ENCODE data around the gene WDFY2. TPM values are rescaled to one million over a fixed set of nuclear protein-coding genes. Genes with fewer than 3 reads are reported as not detected.

The WDFY2 gene
- total and polyA plus RNA-seq, 10 of the 15 experiments (the other 5 are each of a cell fraction or from before 2014, with no cell fraction given): 2.1 to 13.0 (median 8.1) TPM

DNA sequence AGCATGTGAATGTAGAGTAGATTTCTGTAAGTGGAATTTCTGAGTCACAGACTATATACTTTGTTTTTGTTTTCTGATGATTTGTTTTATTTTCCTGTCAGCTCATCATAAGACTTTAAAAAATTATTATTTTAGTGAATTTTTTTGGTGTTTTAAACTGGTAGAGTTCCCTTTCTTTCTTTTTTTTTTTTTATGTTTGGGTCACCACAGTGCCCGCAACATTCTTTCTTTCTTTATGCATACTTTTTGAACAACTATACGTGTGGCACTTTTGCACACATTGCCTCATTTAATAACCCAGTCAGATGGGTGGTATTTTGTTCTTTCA, 46.0 kb downstream of the WDFY2 start:
- H3K9ac ChIP-seq (ENCODE audit: control insufficient read depth, insufficient read depth, low read length): no peak overlapping the region
- ChIA-PET SMC1A (ENCODE audit: uncharacterized antibody, unreplicated experiment) (interaction anchor here (0.6 to 1.8 kb wide), 3 partner anchors 17 to 67 kb away, joined by 3 to 4 read pairs (median 3); no protein-coding TSS in a partner anchor), CTCF (interaction anchor here (0.6 to 1.0 kb wide), 3 partner anchors 11 to 185 kb away, joined by 3 to 4 read pairs (median 3); no protein-coding TSS in a partner anchor), POLR2A (interaction anchor here (0.6 to 1.0 kb wide), 3 partner anchors 12 to 167 kb away, joined by 3 to 6 read pairs (median 3); no protein-coding TSS in a partner anchor), RAD21 (ENCODE audit: unreplicated experiment) (interaction anchor here (0.6 to 1.3 kb wide), 3 partner anchors 16 to 334 kb away, joined by 3 read pairs; no protein-coding TSS in a partner anchor)
- no peak for FAIRE-seq
- in situ Hi-C loops (cut with MboI) (no loop called here), intact Hi-C loops (cut with micrococcal nuclease; ENCODE audit: unreplicated experiment) (no loop called here)
- BruUV-seq (replicated peaks): no TSS peak
- H3K4me2 ChIP-seq (ENCODE audit: control insufficient read depth, insufficient read depth): no peak overlapping the region
- peaks cover 5% of the 10 kb centered on the region for H3K79me2 ChIP-seq (ENCODE audit: control insufficient read depth, insufficient read depth, low read length)
- H3K36me3 ChIP-seq (ENCODE audit: control insufficient read depth in 2 of 2, insufficient read depth in 2 of 2, low read length in 1 of 2): no peaks in the 10 kb centered on the region
- no peaks in the 10 kb centered on the region for H4K20me1 ChIP-seq (ENCODE audit: control insufficient read depth, insufficient read depth)
- H2AFZ ChIP-seq (ENCODE audit: control insufficient read depth, low read depth, low read length): no peak overlapping the region
- H3K4me1 ChIP-seq (ENCODE audit: control insufficient read depth, insufficient read depth, low read length): peaks cover under 1% of the 10 kb centered on the region; the same call in 1 of the 2 replicates
- TF ChIP-seq, protein P1, sequence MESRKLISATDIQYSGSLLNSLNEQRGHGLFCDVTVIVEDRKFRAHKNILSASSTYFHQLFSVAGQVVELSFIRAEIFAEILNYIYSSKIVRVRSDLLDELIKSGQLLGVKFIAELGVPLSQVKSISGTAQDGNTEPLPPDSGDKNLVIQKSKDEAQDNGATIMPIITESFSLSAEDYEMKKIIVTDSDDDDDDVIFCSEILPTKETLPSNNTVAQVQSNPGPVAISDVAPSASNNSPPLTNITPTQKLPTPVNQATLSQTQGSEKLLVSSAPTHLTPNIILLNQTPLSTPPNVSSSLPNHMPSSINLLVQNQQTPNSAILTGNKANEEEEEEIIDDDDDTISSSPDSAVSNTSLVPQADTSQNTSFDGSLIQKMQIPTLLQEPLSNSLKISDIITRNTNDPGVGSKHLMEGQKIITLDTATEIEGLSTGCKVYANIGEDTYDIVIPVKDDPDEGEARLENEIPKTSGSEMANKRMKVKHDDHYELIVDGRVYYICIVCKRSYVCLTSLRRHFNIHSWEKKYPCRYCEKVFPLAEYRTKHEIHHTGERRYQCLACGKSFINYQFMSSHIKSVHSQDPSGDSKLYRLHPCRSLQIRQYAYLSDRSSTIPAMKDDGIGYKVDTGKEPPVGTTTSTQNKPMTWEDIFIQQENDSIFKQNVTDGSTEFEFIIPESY (IDR thresholded peaks at IDR 0.05): no peak
- no peak for DNase-seq (ENCODE audit: low read depth, low spot score)
- no peaks in the 10 kb centered on the region for H3K27me3 ChIP-seq (replicated peaks in 1 of 2; ENCODE audit: control insufficient read depth in 2 of 2, insufficient read depth in 2 of 2, low read length in 1 of 2)
- H3K4me3 ChIP-seq: no peak overlapping the region
- H3K9me3 ChIP-seq (replicated peaks; ENCODE audit: control insufficient read depth, insufficient read depth, low read length): no peaks in the 10 kb centered on the region
- WGBS (ENCODE audit: insufficient coverage, insufficient replicate concordance, low lambda C conversion rate, missing lambda C conversion rate): 92% methylated on average over 2 of the region's 2 CpGs
- no peak overlapping the region for H3K27ac ChIP-seq (ENCODE audit: control insufficient read depth, insufficient read depth)
- ATAC-seq: no peak

DNA sequence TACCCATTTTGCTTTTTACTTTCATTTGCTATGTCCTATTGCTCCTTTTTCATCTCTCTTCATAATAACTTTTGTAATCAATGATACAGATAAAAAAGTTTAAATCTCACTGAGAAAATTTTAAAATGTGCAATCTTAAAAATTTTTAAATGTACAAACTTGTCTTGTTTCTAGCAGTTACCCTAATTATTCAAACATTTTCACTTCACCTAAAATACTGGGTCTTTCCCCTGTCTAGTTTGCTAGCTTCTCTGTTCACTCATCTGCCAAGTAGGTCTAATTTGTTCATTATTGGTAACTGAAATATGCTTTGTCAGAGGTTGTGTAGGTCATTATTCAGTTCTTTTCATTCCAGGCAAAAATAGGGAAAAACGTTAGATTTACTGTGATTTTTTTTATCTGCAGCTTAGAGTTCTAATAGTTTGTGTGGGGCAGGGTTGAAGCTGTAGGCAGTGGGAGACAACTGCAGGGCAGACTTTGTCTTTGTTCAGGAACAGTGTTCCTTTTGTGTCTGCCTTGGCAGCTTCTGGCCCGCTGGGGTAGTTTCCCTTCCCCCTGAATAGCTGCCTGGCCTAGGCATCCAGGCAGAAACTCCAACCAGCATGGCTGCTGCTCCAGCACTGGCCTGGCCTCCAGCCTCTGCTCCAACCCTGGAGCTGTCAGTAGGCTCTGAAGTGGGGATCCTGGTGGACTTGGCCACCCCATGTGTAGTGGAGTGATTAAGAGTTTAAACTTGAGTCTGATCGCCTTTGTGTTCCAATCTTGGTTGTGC, 48.5 kb downstream of the WDFY2 start:
- in situ Hi-C loops (cut with MboI) (no loop called here), intact Hi-C loops (cut with micrococcal nuclease; ENCODE audit: unreplicated experiment) (no loop called here)
- Histone ChIP-seq H3K9ac (ENCODE audit: control insufficient read depth, insufficient read depth, low read length) (no peak overlapping the region), H2AFZ (ENCODE audit: control insufficient read depth, low read depth, low read length) (no peak overlapping the region), H3K27me3 (replicated peaks in 1 of 2; ENCODE audit: control insufficient read depth in 2 of 2, insufficient read depth in 2 of 2, low read length in 1 of 2) (no peaks in the 10 kb centered on the region), H3K4me3 (0 out of 2 replicates have a peak overlapping the region, but pooled peaks have one; percentile 35), H4K20me1 (ENCODE audit: control insufficient read depth, insufficient read depth) (no peaks in the 10 kb centered on the region), H3K4me1 (ENCODE audit: control insufficient read depth, insufficient read depth, low read length) (peaks cover 4% of the 10 kb centered on the region; the same call in 1 of the 2 replicates), H3K79me2 (ENCODE audit: control insufficient read depth, insufficient read depth, low read length) (peaks cover 5% of the 10 kb centered on the region), H3K4me2 (ENCODE audit: control insufficient read depth, insufficient read depth) (no peak overlapping the region), H3K27ac (ENCODE audit: control insufficient read depth, insufficient read depth) (no peak overlapping the region), H3K36me3 (ENCODE audit: control insufficient read depth in 2 of 2, insufficient read depth in 2 of 2, low read length in 1 of 2) (no peaks in the 10 kb centered on the region), H3K9me3 (replicated peaks; ENCODE audit: control insufficient read depth, insufficient read depth, low read length) (no peaks in the 10 kb centered on the region)
- 64% methylated on average over 2 of the region's 3 CpGs for WGBS (ENCODE audit: insufficient coverage, insufficient replicate concordance, low lambda C conversion rate, missing lambda C conversion rate)
- POLR2A ChIA-PET: interaction anchor here (1.2 to 2.0 kb wide), 2 partner anchors 18 to 179 kb away, joined by 4 to 9 read pairs; partner anchors contain the start of gene INTS6
- no TSS peak for BruUV-seq (replicated peaks)
- peak; percentile 35 for FAIRE-seq
- no peak for DNase-seq (ENCODE audit: low read depth, low spot score)
- ATAC-seq: peak; percentile 66
- CTCF ChIA-PET: interaction anchor here (0.6 to 1.7 kb wide), 5 partner anchors 15 to 621 kb away, joined by 3 to 7 read pairs (median 5); no protein-coding TSS in a partner anchor
- RAD21 ChIA-PET (ENCODE audit: unreplicated experiment): interaction anchor here (1.1 to 2.1 kb wide), 6 partner anchors 12 to 179 kb away, joined by 3 to 7 read pairs (median 6); partner anchors contain the start of gene INTS6
- SMC1A ChIA-PET (ENCODE audit: uncharacterized antibody, unreplicated experiment): interaction anchor here (0.7 to 3.2 kb wide), 13 partner anchors 9 to 179 kb away, joined by 3 to 15 read pairs (median 4); no protein-coding TSS in a partner anchor
- TF ChIP-seq NR2C1 (IDR thresholded peaks at IDR 0.05): no peak
- TF ChIP-seq BHLHE40 (IDR thresholded peaks at IDR 0.05; ENCODE audit: borderline replicate concordance in 1 of 2, low read depth in 2 of 2, low read length in 1 of 2): no peak
- no peak for TF ChIP-seq IKZF1 (conservative IDR thresholded peaks at IDR 0.05)
- TF ChIP-seq, protein P2, sequence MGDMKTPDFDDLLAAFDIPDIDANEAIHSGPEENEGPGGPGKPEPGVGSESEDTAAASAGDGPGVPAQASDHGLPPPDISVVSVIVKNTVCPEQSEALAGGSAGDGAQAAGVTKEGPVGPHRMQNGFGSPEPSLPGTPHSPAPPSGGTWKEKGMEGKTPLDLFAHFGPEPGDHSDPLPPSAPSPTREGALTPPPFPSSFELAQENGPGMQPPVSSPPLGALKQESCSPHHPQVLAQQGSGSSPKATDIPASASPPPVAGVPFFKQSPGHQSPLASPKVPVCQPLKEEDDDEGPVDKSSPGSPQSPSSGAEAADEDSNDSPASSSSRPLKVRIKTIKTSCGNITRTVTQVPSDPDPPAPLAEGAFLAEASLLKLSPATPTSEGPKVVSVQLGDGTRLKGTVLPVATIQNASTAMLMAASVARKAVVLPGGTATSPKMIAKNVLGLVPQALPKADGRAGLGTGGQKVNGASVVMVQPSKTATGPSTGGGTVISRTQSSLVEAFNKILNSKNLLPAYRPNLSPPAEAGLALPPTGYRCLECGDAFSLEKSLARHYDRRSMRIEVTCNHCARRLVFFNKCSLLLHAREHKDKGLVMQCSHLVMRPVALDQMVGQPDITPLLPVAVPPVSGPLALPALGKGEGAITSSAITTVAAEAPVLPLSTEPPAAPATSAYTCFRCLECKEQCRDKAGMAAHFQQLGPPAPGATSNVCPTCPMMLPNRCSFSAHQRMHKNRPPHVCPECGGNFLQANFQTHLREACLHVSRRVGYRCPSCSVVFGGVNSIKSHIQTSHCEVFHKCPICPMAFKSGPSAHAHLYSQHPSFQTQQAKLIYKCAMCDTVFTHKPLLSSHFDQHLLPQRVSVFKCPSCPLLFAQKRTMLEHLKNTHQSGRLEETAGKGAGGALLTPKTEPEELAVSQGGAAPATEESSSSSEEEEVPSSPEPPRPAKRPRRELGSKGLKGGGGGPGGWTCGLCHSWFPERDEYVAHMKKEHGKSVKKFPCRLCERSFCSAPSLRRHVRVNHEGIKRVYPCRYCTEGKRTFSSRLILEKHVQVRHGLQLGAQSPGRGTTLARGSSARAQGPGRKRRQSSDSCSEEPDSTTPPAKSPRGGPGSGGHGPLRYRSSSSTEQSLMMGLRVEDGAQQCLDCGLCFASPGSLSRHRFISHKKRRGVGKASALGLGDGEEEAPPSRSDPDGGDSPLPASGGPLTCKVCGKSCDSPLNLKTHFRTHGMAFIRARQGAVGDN (IDR thresholded peaks at IDR 0.05): no peak
- no peak for TF ChIP-seq NFYB (IDR thresholded peaks at IDR 0.05; ENCODE audit: insufficient read depth, low read depth, low read length)
- TF ChIP-seq ZZZ3 (IDR thresholded peaks at IDR 0.05; ENCODE audit: control insufficient read depth, insufficient read length, low read depth): no peak
- TF ChIP-seq TCF3 (IDR thresholded peaks at IDR 0.05; ENCODE audit: borderline replicate concordance, insufficient read depth, low read depth, low read length): no peak

Measured in GM12878 (cell line).